ENCODE measurements around the gene METTL1.
"Not testable (repeated sequence)": the region's sequence is repeated elsewhere in the genome, so short reads cannot be mapped to it uniquely, and the experiment has no call there.

Gene METTL1

GRCh38 chr12:57721846-57722608 lies 49.9 kb downstream of the METTL1 start:
- DNase-seq: not testable (repeated sequence)

GRCh38 chr12:57720606-57721595 lies 51.0 kb downstream of the METTL1 start:
- no peak for DNase-seq

- DNase-seq: no peak
Observed at GRCh38 chr12:57719777-57720605, 51.9 kb downstream of the METTL1 start.

GRCh38 chr12:57718641-57719528 lies 53.0 kb downstream of the METTL1 start:
- DNase-seq: no peak

All from NCI-H2029 (cell line).